Astrocyte (in vitro differentiated cells and primary cell): ENCODE data around the gene SMAD3. TPM values are rescaled to one million over a fixed set of nuclear protein-coding genes. Genes with fewer than 3 reads are reported as not detected.

Experiments
- DNase-seq: peaks from one replicate; pipeline ENCODE4 v3.0.0-alpha.2; 2010; ENCODE audit warnings: low read depth
- FAIRE-seq: peaks from 2 replicates; lab custom pipeline; 2011; peaks lifted over from hg19 to GRCh38; lab: Jason Lieb, UNC
- H2AFZ ChIP-seq: 2 replicates; pipeline ENCODE4 v1.6.0; 2012; ENCODE audit warnings: low read depth, low read length, inconsistent platforms
- H3K27ac ChIP-seq: 2 replicates; pipeline ENCODE4 v1.5.1; 2011; ENCODE audit warnings: low read depth, low read length, inconsistent platforms
- H3K27me3 ChIP-seq: 2 replicates; pipeline ENCODE4 v1.6.0; 2011; ENCODE audit warnings: low read length, inconsistent platforms; ENCODE audit not compliant: insufficient read depth
- H3K36me3 ChIP-seq: 2 replicates; pipeline ENCODE4 v1.5.1; 2011; ENCODE audit warnings: low read length, inconsistent platforms; ENCODE audit not compliant: insufficient read depth
- H3K4me1 ChIP-seq: 2 replicates; pipeline ENCODE4 v1.5.1; 2011; ENCODE audit warnings: low read length, inconsistent platforms; ENCODE audit not compliant: insufficient read depth
- H3K4me2 ChIP-seq: 2 replicates; pipeline ENCODE4 v1.6.0; 2012; ENCODE audit warnings: low read length, inconsistent platforms
- H3K4me3 ChIP-seq: 2 replicates; pipeline ENCODE4 v1.5.1; 2011; ENCODE audit warnings: low read depth, mild to moderate bottlenecking, low read length, inconsistent platforms; ENCODE audit not compliant: insufficient read depth
- H3K79me2 ChIP-seq: 2 replicates; pipeline ENCODE4 v1.6.0; 2012; ENCODE audit warnings: mild to moderate bottlenecking, low read length, inconsistent platforms; ENCODE audit not compliant: insufficient read depth
- H3K9ac ChIP-seq: 2 replicates; pipeline ENCODE4 v1.6.0; 2012; ENCODE audit warnings: mild to moderate bottlenecking, low read length, inconsistent platforms
- H3K9me3 ChIP-seq: 2 replicates; pipeline ENCODE4 v1.5.1; 2012; ENCODE audit warnings: low read depth, mild to moderate bottlenecking, low read length, inconsistent platforms; ENCODE audit not compliant: insufficient read depth
- H4K20me1 ChIP-seq: 2 replicates; pipeline ENCODE4 v1.6.0; 2012; ENCODE audit warnings: low read length, inconsistent platforms; ENCODE audit not compliant: insufficient read depth
- H3K27ac Mint-ChIP-seq: one replicate; pipeline ENCODE4 v1.8.0; 2021; ENCODE audit warnings: mild to moderate bottlenecking, mixed read lengths; ENCODE audit not compliant: unreplicated experiment
- H3K27me3 Mint-ChIP-seq: one replicate; pipeline ENCODE4 v1.8.0; 2021; ENCODE audit warnings: low read depth, mixed read lengths; ENCODE audit not compliant: unreplicated experiment
- H3K36me3 Mint-ChIP-seq: one replicate; pipeline ENCODE4 v1.8.0; 2021; ENCODE audit warnings: low read depth, mixed read lengths; ENCODE audit not compliant: unreplicated experiment
- H3K4me1 Mint-ChIP-seq: one replicate; pipeline ENCODE4 v1.8.0; 2021; ENCODE audit warnings: low read depth, mixed read lengths; ENCODE audit not compliant: unreplicated experiment
- H3K4me3 Mint-ChIP-seq: one replicate; pipeline ENCODE4 v1.8.0; 2021; ENCODE audit warnings: mild to moderate bottlenecking, moderate library complexity, mixed read lengths; ENCODE audit not compliant: unreplicated experiment
- H3K9me3 Mint-ChIP-seq: one replicate; pipeline ENCODE4 v1.8.0; 2021; ENCODE audit warnings: mild to moderate bottlenecking, mixed read lengths; ENCODE audit not compliant: unreplicated experiment
- CTCF ChIP-seq: IDR thresholded peaks from 2 replicates; pipeline ENCODE4 v1.5.1; 2011; ENCODE audit warnings: low read depth, mild to moderate bottlenecking, inconsistent platforms, low read length, moderate library complexity; ENCODE audit not compliant: insufficient read depth
- EZH2 ChIP-seq: IDR thresholded peaks from 2 replicates; pipeline ENCODE4 v1.6.1; 2012; ENCODE audit warnings: mild to moderate bottlenecking, low read length, inconsistent platforms; ENCODE audit not compliant: insufficient read depth
- total RNA-seq: library from RNA; stranded (reverse); gene quantifications from 2 replicates; pipeline ENCODE4 v1.2.1, GENCODE V29; 2021

SMAD3 gene
- total RNA-seq, 1 donor from 2014 or later = 78.0 TPM

- peak overlapping the region; percentile 22 for H3K4me3 ChIP-seq
- H3K4me1 Mint-ChIP-seq = peaks cover 73% of the 10 kb centered on the region
- peak overlapping the region; percentile 100 for H3K27ac ChIP-seq
- FAIRE-seq (no peak), DNase-seq (no peak)
- no peaks in the 10 kb centered on the region for H3K36me3 ChIP-seq
- H4K20me1 ChIP-seq = peaks cover 8% of the 10 kb centered on the region
- peak overlapping the region; percentile 92 for H3K9ac ChIP-seq
- TF ChIP-seq EZH2 (no peak), CTCF (no peak)
- H3K9me3 ChIP-seq = no peaks in the 10 kb centered on the region
- H3K36me3 Mint-ChIP-seq = peaks cover 15% of the 10 kb centered on the region
- H3K27ac Mint-ChIP-seq = peak overlapping the region; percentile 95
- no peaks in the 10 kb centered on the region for H3K27me3 ChIP-seq
- no peaks in the 10 kb centered on the region for H3K27me3 Mint-ChIP-seq
- H3K4me3 Mint-ChIP-seq = no peak overlapping the region
- H2AFZ ChIP-seq = no peak overlapping the region
- peaks cover 2% of the 10 kb centered on the region for H3K9me3 Mint-ChIP-seq
- peaks cover 77% of the 10 kb centered on the region for H3K4me1 ChIP-seq
- H3K4me2 ChIP-seq = peak overlapping the region; percentile 59
- H3K79me2 ChIP-seq = peaks cover 83% of the 10 kb centered on the region
These were observed 41.3 kb downstream of the SMAD3 start for GRCh38 chr15:67106764-67107013.

- no peak for FAIRE-seq
- Histone ChIP-seq H4K20me1 (peaks cover 4% of the 10 kb centered on the region), H3K27ac (peak overlapping the region; percentile 100), H3K4me3 (peak overlapping the region; percentile 31), H3K4me2 (peak overlapping the region; percentile 77), H3K79me2 (peaks cover 81% of the 10 kb centered on the region), H3K36me3 (no peaks in the 10 kb centered on the region), H3K9me3 (no peaks in the 10 kb centered on the region), H2AFZ (no peak overlapping the region), H3K9ac (peak overlapping the region; percentile 92), H3K27me3 (no peaks in the 10 kb centered on the region), H3K4me1 (peaks cover 72% of the 10 kb centered on the region)
- H3K36me3 Mint-ChIP-seq = peaks cover 15% of the 10 kb centered on the region
- peaks cover 2% of the 10 kb centered on the region for H3K9me3 Mint-ChIP-seq
- peaks cover 73% of the 10 kb centered on the region for H3K4me1 Mint-ChIP-seq
- DNase-seq = peak; percentile 100
- H3K4me3 Mint-ChIP-seq = peak overlapping the region; percentile 50
- H3K27ac Mint-ChIP-seq = peak overlapping the region; percentile 95
- no peak for TF ChIP-seq EZH2
- no peak for TF ChIP-seq CTCF
- H3K27me3 Mint-ChIP-seq = no peaks in the 10 kb centered on the region
These were observed 41.8 kb downstream of the SMAD3 start for GRCh38 chr15:67107014-67107812.
